SK-N-MC (cell line): ENCODE results near the gene SUPV3L1.
"Not testable (repeated sequence)": the region's sequence is repeated elsewhere in the genome, so short reads cannot be mapped to it uniquely, and the experiment has no call there.

Source experiments
- DNase-seq: peaks from one replicate; pipeline ENCODE4 v3.0.0-alpha.2; 2011; ENCODE audit warnings: low read depth, low spot score
- H3K27ac ChIP-seq: fragments of 200-600 bp; sonication (generic); 2 replicates; pipeline ENCODE4 v1.5.1; 2016; ENCODE audit warnings: mixed run types
- H3K36me3 ChIP-seq: fragments of 200-600 bp; sonication (generic); 2 replicates; pipeline ENCODE4 v1.6.1; 2017; ENCODE audit warnings: antibody characterized with exemption, low read length, mixed read lengths; ENCODE audit not compliant: insufficient read depth
- H3K4me3 ChIP-seq: fragments of 200-600 bp; sonication (generic); 2 replicates; pipeline ENCODE4 v1.5.1; 2016
- H3K9ac ChIP-seq: fragments of 200-600 bp; sonication (generic); 2 replicates; pipeline ENCODE4 v1.8.0; 2017; ENCODE audit warnings: mixed run types, mixed read lengths; ENCODE audit not compliant: insufficient read length
- H3K9me3 ChIP-seq: fragments of 200-600 bp; sonication (generic); 2 replicates; pipeline ENCODE4 v1.6.1; 2017; ENCODE audit warnings: low read depth, mild to moderate bottlenecking, antibody characterized with exemption, low read length, moderate library complexity, mixed read lengths
- EZH2 ChIP-seq: fragments of 200-600 bp; sonication (generic); IDR thresholded peaks from one replicate; pipeline ENCODE4 v1.6.1; 2017; ENCODE audit warnings: antibody characterized with exemption
- FOXP2 ChIP-seq: optimal IDR thresholded peaks from 2 replicates; pipeline ENCODE3; 2011; ENCODE audit warnings: mild to moderate bottlenecking, moderate library complexity; ENCODE audit not compliant: insufficient read depth; ENCODE audit errors: extremely low read length, control extremely low read depth
- POLR2AphosphoS5 ChIP-seq: IDR thresholded peaks from 2 replicates; pipeline ENCODE4 v1.6.1; 2012; ENCODE audit warnings: mild to moderate bottlenecking, low read depth, low read length, borderline replicate concordance

Gene SUPV3L1

GRCh38 chr10:69242040-69242851 is 62.2 kb downstream of the SUPV3L1 start:
- H3K36me3 ChIP-seq, result no peaks in the 10 kb centered on the region

GRCh38 chr10:69242852-69243212 is 62.8 kb downstream of the SUPV3L1 start:
- DNase-seq, result peak; percentile 56
- H3K27ac ChIP-seq, result peak overlapping the region; percentile 62; the same call in 1 of the 2 replicates
- H3K4me3 ChIP-seq, result peak overlapping the region; percentile 48
- H3K36me3 ChIP-seq, result no peaks in the 10 kb centered on the region
- H3K9ac ChIP-seq, result no peak overlapping the region
- TF ChIP-seq FOXP2 (no peak), POLR2AphosphoS5 (no peak), EZH2 (no peak)
- no peaks in the 10 kb centered on the region for H3K9me3 ChIP-seq

More at GRCh38 chr10:69242040-69242851, 62.2 kb downstream of the SUPV3L1 start:
- Histone ChIP-seq H3K4me3 (peak overlapping the region; percentile 48), H3K9ac (no peak overlapping the region), H3K9me3 (no peaks in the 10 kb centered on the region), H3K27ac (peak overlapping the region; percentile 62; the same call in 1 of the 2 replicates)
- TF ChIP-seq EZH2 (no peak), FOXP2 (no peak), POLR2AphosphoS5 (no peak)
- DNase-seq, result no peak

GRCh38 chr10:69243817-69244216 is 63.8 kb downstream of the SUPV3L1 start:
- H3K36me3 ChIP-seq, result no peaks in the 10 kb centered on the region
- TF ChIP-seq EZH2, result no peak
- TF ChIP-seq FOXP2, result no peak
- no peak for TF ChIP-seq POLR2AphosphoS5
- no peak overlapping the region for H3K27ac ChIP-seq
- H3K4me3 ChIP-seq, result no peak overlapping the region
- no peak for DNase-seq
- H3K9ac ChIP-seq, result no peak overlapping the region
- H3K9me3 ChIP-seq, result no peaks in the 10 kb centered on the region

- TF ChIP-seq FOXP2, result no peak
- TF ChIP-seq EZH2, result no peak
- no peak for TF ChIP-seq POLR2AphosphoS5
- no peak overlapping the region for H3K27ac ChIP-seq
- H3K9ac ChIP-seq, result no peak overlapping the region
- H3K36me3 ChIP-seq, result no peaks in the 10 kb centered on the region
- no peaks in the 10 kb centered on the region for H3K9me3 ChIP-seq
- no peak for DNase-seq
- no peak overlapping the region for H3K4me3 ChIP-seq
These were observed 66.0 kb downstream of the SUPV3L1 start for GRCh38 chr10:69246036-69246435.

- DNase-seq, result no peak
- Histone ChIP-seq H3K9me3 (no peaks in the 10 kb centered on the region), H3K27ac (no peak overlapping the region), H3K9ac (no peak overlapping the region), H3K36me3 (no peaks in the 10 kb centered on the region), H3K4me3 (no peak overlapping the region)
- TF ChIP-seq POLR2AphosphoS5, result no peak
- no peak for TF ChIP-seq FOXP2
- TF ChIP-seq EZH2, result no peak
These were observed 66.7 kb downstream of the SUPV3L1 start for GRCh38 chr10:69246581-69247312.

GRCh38 chr10:69247313-69247710 is 67.3 kb downstream of the SUPV3L1 start:
- no peak overlapping the region for H3K4me3 ChIP-seq
- H3K27ac ChIP-seq, result no peak overlapping the region
- no peak overlapping the region for H3K9ac ChIP-seq
- TF ChIP-seq FOXP2 (no peak), EZH2 (no peak), POLR2AphosphoS5 (no peak)
- no peak for DNase-seq
- H3K9me3 ChIP-seq, result no peaks in the 10 kb centered on the region
- H3K36me3 ChIP-seq, result no peaks in the 10 kb centered on the region

- TF ChIP-seq FOXP2 (no peak), EZH2 (no peak), POLR2AphosphoS5 (no peak)
- H3K4me3 ChIP-seq, result no peak overlapping the region
- no peak overlapping the region for H3K27ac ChIP-seq
- no peaks in the 10 kb centered on the region for H3K36me3 ChIP-seq
- no peak for DNase-seq
- H3K9ac ChIP-seq, result no peak overlapping the region
- no peaks in the 10 kb centered on the region for H3K9me3 ChIP-seq
These were observed 68.2 kb downstream of the SUPV3L1 start for GRCh38 chr10:69248117-69248730.

GRCh38 chr10:69250041-69250440 is 70.0 kb downstream of the SUPV3L1 start:
- Histone ChIP-seq H3K9me3 (no peaks in the 10 kb centered on the region), H3K9ac (no peak overlapping the region), H3K27ac (no peak overlapping the region), H3K36me3 (no peaks in the 10 kb centered on the region), H3K4me3 (no peak overlapping the region)
- TF ChIP-seq EZH2 (no peak), POLR2AphosphoS5 (no peak), FOXP2 (no peak)
- no peak for DNase-seq

- not testable (repeated sequence) for DNase-seq, H3K27ac ChIP-seq, H3K9ac ChIP-seq, H3K4me3 ChIP-seq, H3K36me3 ChIP-seq, H3K9me3 ChIP-seq
These were observed 71.4 kb downstream of the SUPV3L1 start for GRCh38 chr10:69251417-69251816.
